Anterior cingulate cortex (tissue), 58 donors: ENCODE results near the gene HMX3.

Source experiments
- DNase-seq, 58 donors: peaks; one replicate each; lab custom pipeline; 2025; lab: John Stamatoyannopoulos, UW

Gene HMX3

DNA sequence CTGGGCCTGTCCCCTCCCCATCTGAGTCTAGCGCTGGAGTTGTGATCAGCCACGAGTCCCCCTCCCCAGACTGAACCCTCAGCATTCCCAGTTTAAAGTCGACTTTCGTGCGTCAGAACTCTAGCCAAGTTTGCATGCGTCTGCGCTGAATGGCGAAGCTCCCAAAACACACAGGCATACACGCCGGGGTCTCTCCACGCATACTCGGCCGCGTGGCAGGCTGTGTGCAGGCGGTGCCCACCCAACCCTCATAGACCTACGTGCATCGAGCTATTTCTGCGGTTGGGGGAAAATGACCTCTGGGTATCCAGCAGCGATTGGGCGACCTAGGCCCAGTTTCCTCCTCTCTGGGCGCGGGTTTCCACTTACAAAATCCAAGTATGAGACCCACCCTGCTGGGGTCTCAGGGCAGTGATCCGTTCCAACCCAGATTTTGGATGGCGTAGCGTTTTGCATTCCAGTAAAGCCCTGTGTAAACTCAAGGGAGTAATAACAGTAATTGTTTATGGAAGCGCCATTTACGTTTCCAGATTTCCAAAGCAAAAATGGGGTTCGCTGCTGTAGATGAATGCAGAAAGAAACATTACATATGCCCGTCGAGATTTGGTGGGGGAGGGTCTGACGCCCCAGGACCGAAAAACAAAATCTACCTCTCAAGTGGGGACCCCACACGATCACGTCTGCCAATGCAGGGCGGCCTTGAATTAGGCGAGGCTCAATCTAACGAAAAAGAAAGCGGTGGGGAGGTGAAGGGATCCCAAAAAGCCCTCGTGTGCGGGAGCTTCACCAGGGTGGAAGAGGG lies 2.0 kb upstream of the HMX3 start:
- DNase-seq, result no peak

DNA sequence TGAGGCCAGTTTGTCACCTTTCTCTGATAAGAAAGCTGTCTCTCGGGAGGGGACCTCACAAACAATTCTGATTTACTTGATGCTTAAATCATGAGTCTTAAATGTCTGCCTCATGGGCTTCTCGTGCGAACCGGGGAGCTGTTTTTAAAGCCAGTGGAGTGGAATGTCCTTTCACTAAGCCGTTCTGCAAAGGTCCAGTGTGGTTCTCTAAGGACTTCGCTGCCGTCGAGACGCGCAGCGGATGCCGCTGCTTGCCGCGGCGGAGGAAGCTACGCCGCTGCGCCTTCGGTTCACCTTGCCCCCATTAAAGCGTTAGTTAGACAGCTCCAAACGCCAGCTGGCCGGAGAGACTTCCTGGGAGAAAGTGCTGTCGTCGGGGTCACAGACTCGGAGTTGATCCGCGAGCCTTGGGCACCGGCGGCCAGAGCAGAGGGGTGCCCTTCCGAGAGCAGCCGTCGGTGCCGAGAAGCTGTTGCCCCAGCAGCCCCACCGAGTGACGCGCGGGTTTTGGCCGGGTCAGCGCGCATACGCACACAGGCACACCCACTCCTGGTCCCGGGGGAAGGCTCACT lies 1.3 kb upstream of the HMX3 start:
- DNase-seq, result no peak

DNA sequence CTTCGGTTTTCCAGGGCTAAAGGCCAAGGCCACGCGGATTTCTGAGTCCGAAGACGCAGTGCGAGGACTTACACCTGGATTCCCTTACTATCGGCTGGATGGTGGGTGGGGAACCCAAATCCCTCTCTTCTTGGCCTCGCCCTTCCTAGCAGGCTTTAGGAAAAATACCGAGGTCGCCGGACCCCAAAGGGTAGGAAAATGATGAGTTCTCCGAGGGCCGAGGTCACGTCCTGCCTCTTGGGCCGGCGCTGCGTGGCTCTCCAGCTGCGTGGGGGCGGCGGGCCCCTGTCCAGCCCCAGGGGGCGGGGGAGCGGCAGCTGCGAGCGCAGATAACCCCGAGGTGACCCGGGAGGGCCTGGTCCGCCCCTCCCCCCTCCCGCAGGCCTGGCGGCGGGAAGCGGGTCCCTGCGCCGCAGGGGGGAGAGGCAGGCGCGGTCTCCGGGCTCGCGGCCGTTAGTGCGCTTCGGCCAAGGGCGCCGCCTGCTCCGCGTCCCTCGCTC lies 805 bp upstream of the HMX3 start:
- DNase-seq, result no peak

DNA sequence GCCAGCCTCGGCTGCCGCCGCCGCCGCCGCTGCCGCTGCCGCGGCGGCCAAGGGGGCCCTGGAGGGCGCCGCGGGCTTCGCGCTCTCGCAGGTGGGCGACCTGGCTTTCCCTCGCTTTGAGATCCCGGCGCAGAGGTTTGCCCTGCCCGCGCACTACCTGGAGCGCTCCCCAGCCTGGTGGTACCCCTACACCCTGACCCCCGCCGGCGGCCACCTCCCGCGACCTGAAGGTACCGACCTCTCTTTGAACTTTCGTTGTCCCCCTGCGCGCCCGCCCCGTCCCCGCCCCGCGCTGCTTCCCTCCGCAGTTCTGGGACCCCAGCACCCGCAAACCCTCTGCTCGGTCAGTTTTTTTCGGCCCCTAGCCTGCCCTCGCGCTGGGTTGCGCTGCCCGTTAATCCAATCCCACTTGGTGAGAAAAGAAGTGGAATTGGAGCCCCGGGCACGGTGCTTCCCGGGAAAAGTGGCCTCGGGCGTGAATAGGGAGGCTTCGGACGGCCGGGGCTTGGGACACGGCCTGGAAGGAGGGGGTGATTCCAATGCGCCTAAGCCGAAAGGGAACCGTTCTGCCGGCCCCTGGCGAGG lies 543 bp downstream of the HMX3 start:
- no peak for DNase-seq

DNA sequence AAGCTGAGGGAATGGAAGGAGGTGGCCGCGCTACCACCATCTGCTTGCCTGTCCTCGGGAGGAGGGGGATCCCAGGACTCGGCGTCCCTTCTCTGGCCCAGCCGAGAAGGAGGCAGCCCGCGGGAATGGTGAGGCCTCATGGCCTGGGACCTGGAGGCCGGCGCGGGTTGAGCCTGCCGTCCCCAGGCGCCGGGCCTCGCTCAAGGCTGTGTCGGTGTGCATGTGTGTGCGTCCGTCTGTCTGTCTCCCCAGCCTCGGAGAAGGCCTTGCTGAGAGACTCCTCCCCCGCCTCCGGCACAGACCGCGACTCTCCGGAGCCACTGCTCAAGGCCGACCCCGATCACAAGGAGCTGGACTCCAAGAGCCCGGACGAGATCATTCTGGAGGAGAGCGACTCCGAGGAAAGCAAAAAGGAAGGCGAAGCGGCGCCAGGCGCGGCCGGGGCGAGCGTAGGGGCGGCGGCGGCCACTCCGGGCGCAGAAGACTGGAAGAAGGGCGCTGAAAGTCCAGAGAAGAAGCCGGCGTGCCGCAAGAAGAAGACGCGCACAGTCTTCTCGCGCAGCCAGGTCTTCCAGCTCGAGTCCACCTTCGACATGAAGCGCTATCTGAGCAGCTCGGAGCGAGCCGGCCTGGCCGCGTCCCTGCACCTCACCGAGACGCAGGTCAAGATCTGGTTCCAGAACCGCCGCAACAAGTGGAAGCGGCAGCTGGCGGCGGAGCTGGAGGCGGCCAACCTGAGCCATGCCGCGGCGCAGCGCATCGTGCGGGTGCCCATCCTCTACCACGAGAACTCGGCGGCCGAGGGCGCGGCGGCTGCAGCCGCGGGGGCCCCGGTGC lies 1.3 kb downstream of the HMX3 start:
- no peak for DNase-seq

DNA sequence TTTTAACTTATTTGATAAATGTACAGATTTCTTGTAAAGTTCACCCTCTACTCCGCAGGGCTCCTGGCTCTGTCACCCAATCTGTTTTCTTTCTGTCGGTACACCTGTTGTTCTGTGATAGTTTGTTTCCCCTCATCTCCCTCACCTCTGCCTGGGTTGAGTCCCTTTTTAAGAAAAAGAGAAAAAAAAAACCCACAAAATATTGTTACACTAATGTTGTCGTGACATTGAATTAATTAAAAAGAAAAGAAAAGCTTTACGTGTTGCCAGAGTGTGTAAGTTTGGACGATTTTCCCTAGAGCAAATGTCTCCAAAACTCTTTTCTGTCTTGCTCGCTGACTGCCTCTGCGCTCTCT lies 3.4 kb downstream of the HMX3 start:
- DNase-seq, result no peak

DNA sequence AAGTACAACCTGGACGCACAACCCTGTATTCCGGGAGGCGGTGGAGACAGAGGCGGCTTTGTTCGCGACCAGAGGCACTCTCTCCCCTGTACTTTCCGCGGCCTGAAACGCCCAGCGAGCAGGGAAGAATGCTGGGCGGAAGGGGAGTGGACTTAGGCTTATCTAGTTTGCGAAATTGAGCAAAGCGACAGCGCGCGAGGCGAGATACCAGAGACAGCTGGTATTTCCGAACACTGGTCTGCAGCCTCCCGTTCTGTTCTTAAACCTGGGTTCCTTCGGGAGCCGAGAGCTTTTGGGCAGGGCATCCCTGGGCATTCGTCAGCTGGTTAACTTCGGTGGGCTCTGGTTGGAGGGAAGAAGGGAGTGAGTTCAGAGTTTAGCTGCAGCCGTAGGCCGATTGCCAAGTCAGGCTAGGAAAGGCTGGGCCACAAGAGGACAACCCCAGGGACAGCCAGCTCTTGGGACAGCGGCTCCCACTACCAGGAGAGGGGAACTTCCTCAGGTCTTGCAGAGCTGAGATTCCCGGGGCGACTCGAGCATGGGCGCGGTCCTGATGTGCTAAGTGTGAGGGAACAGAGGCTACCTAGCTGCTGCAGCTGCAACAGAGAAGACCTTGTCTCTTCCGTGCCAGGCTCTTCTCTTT lies 3.9 kb downstream of the HMX3 start:
- no peak for DNase-seq

DNA sequence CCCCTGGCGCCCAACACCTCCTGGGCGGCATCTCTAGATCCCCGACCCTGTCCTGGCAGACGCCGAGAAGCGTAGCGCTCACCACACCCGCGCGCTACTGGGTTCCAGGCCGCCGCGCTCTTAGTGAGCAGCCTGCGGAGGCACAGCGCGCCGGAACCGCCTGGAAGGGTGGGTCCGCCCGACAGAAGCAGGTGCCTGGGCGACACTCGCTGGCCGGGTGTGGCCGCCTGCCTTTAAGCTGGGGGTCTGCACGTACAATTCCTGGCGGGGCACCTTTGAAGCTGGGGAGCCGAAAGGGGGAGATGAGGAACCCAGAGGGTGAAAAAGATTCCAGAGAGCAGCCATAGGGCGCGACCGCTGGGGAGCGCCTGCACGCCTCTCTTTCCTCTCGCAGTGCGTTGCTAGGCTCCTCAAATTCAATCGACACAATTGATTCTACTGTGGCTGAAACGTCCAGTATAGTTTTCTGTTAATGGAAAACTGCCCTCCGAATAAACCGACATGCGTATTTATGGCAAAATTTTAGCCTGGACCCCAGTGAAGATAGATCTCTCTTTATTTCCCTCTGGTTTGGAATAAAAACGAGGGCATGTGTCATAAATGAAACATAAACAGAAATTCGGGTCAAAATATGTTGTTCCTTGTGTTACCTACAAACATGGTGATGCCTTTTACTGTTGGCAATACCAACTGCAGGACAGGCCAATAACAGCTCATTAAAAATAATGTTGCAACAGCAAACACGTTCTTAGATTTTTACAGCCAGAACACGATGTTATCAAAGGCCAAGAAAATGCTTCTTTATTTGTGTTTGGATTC lies 4.6 kb downstream of the HMX3 start:
- DNase-seq, result no peak

DNA sequence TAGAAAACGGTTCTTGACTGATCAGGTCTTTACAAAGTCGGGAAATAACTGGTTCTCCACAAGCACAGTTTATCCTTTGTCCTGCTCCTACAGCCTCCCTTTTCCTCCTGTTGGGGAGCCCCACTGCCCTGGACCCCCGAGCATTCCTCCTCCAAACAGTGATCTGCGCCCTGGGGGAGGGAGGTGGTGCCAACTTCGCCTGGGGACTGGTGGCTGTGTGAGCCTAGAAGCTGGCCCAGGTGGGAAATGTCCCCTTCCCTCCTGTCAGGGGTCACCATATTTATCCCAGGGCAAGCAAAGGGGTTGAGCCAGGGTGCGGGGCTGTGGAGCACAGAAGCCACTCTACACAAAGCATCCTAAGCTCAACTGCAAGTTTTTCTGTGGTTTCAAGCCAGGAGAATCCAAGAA lies 5.2 kb downstream of the HMX3 start:
- no peak for DNase-seq

DNA sequence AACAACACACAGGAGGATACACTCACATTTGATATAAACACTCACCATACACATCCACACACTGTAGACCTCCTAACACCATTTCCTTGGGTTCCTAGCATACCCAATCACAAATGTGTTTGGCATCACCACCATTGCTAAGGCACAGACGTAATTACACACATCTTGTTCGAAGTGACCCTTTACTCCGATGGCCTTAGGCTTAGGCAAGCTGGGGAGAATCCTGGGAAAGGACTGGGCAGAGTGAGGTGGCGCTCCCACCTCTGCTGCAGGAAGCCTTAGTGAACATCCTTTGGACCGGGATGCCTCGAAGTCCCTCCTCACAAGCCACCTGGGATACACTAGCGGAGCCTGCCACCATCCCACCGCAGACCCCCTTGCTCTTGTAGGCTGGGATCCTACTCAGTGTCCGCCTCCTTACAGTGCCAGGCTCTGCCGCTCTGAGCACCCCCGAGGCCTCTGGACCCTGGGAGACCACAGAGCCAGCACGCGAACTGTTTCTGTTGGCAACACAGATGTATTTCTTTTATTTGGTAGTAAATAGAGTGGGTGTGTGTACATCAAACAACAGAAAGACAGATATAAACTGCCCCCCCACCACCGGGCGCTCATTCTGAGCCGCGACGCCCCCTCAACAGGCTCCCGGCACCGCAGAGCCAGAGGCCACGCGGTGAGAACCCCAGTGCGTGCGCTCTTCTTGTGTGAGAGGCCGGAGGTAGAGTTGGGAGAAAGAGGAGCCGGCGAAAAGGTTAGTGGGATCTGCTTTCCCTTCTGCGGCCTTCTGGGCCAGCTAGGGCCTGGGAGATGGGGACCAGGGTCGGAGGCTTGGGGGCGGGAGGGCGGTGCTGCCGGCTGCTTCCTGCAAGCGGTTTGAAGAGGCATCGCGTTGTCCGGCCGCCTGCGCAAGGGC lies 6.3 kb downstream of the HMX3 start:
- no peak for DNase-seq

DNA sequence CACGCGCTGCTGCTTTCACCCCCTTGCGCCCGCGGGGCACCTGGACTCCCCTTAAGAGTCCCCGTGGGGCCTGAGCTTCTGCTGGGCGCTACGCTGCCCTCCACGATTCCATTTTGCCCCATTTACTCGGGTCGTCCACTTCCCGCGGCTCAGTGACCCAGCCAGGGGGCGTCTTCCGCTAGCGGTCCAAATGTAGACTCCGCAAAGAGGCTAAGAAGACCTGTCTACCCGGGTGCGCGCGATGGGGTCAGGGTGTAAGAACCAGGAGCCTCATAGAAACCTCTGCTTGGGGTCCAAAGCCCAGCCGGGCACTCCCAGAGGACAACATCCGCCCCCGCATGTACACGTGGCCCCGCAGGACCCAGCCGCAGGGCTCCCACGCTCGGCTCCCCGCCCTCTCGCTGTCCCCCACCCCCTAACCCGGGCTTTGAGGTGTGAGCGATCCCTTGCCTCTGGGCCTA lies 7.0 kb downstream of the HMX3 start:
- no peak for DNase-seq

DNA sequence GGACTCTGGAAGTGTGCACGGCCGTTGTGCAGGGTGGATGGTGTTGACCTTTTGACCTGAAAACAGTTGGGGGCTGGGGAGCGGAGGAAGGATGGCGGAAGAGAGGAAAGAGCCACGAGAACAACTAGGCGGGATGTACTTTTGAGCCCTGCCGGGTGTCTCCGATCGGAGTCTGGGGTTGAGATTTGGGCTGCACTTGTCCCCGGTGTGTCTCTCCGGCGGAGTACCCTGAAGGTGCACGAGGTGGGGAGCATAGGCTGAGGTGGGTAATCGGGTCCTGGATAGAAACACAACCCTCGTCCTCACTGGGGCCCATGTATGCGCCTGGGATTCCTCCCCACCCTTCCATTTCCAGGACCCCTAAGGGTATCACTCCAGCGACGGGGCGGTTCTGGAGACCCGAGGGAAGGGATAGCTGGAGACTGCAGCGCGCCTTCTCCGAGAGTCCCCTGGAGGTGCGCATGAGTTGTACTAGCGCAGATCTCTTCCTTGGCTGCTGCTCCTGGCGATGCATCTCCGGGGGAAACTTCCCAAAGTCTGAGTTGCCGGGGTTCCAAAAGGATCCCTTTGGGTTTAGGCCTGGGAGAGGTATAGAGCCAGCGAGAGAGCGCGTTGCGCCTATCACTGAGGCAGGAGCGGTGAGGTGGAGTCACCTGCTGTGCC lies 7.5 kb downstream of the HMX3 start:
- DNase-seq, result no peak

DNA sequence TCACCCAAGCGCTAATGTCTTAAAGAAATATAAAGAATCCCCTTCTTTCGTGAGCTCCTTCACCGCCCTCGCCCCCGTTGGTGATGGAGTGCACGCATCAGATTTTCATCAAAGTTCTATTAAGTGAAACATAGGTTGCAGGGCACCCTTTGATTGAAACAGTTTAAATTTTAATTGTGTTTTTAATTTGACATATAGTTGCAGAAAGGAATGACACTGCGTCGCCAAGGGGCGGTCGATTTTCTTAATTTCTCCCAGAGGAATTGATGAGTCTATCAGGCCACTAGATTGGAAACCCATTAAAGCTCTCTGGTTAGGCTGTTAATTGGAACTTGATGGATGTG lies 8.0 kb downstream of the HMX3 start:
- no peak for DNase-seq

DNA sequence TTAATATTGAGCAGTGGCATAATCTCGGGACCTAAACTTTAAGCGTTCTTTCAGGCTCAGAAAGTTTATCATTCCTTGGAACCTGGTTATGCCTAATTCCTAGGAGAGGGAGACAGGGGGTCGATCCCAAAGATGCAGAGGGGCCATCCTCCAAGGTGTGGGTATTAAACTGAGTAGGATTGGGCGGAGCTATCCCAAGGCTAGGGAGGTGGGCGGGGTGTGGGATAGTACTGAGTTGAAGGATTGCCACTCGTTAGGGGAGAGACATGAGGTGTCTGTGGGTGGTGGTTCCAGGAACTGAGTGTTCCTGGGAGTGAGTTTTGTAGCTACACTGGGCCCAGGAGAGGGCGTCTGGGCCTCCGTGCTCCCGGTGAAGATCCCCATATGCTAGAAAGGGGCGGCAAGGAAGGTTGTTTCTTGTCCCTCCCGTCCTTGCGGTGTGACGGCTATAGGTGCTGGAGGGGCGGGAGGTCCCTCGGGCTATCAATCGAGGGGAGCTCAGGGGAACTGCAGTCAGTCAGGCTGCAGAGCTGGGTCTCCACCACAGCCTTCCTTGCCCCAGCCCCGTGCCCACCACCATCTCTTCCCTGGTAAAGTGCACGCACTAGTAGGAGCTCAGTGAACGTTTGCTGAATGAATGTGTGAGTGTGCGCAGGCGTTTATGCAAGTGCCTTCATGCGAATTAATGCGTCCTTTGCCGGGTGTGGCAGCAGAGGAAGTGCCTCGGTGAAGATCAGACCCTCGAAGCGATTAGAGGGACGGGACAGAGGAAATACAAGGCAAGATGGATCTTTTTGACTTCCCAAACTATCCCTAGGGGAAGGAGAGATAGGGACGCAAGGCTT lies 9.1 kb downstream of the HMX3 start:
- DNase-seq, result no peak

DNA sequence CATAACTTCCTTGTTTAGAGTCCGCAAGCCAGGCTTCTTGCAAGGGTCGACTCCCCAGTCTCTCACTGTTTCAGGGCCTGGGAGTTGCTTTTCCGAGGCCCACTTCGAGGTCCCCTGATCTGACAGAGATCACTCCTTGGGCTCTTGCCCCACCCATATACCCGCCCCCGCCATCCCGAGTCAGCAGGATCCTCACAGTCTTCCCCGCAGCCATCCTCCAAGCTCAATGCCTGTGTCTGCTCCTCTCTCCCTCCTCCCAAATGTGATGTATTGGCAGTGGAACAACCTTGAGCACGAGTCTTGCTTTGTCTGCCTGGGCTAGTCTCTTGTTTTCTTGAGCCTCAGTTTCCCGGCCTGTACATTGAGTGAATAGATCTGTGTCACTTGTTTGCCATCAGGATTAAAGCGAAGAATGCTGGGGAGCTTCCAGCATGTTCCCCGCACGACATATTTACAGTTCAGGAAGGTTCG lies 9.8 kb downstream of the HMX3 start:
- no peak for DNase-seq

DNA sequence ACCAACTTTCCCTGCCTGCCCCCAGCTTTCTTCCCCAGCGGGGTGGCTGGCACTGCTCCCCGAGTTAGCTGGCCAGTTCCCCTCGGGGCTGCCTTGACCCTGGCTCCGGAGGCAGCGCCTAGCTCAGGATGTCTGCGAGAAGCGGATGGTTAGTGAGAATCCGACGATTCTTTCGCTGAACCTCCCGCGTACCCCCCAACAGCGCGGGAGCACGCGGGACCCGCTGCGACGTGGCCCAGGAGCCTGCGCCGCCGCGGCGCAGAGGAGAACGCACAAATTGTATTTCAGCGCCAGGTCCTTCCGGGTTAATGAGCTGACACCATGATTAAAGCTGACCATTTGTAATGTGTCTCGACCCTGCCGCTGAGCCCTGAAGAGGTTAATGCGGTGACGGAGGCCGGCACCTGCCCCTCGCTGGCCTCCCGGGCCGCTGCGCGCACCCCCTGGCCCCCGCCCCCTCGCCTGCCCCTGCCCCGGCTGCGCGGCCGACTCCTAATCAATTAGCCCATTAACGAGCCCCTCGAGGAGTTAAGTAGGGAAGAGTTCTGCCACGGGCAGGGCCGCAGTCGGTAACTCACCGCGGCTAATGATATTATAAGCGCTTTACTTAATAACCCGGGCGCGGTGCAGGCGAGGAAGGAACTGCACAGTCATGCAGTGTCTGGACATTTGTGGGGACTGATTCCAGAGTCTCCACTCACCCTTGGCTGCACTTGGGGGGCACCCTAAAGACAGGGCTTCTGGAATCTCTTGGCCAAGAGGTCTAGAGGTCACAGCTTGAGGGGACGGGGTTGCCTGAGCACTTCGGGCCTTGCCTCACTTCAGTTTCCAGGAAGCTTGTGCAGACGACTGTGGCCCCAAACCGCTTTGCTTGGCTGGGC lies 10.5 kb downstream of the HMX3 start:
- DNase-seq, result no peak
